GM18511 (cell line): ENCODE results near the gene NUTF2.

Source experiments
- ATAC-seq: cut with Tn5 transposase; IDR thresholded peaks from one replicate; pipeline ENCODE4 v1.9.1; 2021; ENCODE audit warnings: mild to moderate bottlenecking, moderate library complexity; ENCODE audit not compliant: unreplicated experiment

The NUTF2 gene

DNA sequence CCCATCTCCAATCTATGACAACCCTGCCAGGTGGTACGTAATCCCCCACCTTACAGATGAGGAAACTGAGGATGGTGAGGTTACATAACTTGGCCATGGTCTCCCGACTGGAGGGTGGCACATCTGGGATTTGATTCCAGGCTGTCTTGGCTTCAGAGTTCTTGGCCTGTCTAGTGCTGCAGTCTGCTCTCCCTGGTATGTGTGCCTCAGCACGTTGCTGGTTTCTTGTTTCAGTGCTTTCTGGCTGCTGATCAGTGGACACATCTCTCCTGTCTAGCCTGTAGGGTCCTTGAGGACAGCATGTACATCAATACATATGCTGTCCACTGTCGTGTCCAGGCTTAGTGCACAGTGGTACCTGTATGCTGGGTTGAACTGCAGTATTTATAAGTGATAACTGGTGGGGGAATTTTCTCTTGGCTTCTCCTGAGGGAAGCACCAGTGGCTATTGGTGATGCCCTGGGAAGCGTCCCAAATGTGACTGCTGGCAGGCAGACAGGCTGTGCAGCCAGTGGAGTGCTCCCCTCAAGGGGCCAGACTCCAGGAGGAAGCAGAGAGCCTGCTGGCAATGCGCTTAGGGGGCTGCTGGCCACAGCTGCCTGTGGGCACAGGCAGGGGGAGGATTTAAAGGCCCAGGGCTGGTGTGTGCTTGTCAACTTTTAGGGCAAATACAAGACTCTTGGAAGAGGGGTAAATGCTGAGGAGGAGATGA lies 70.6 kb downstream of the NUTF2 start:
- no peak for ATAC-seq

DNA sequence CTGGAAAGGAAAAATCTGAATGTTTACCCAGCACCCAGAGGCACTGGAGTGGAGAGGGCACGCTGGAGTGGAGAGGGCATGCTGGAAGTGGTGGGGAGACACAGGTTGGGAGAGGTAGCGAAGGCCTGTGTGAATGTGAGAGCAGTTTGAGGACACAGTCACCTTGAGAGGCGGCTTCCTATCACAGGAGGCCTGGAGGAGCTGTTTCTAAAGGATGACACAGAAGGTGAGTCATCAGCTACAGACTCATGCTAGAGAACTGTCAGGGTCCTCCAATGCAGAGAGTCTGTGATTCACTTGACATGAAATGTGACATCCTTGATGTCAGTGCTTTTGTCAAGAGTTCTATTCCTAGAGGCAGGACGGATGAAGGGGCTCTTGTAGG lies 71.1 kb downstream of the NUTF2 start:
- ATAC-seq: no peak

DNA sequence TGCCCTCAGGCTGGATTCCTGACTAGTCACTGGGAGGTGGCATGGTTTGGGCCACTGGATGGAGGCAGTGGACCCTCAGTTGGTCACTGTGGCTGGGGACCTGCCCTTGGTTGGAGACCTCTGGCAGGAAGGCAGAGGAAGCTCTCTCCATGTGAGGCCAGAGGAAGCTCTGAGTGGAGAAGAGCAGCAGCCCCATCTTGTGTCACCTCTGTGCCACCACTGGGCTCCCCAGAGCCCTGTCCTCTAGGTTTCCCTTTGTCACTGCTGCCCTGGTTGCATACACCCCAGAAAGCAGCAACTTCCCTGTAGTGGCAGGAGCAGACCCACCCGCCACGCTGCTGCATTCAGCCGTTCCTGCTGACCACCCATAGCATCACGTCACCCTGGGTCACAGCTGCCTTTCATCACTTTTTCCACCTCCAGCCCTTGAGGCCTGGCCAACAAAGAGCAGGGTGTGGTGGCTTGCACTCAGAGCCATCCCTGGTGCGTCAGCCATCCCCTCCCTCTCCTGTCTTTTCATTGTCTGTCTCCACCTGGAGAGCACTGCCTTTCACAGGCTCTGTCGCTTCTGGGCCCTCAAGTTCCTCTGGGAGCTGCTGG lies 73.0 kb downstream of the NUTF2 start:
- no peak for ATAC-seq
